Skeletal muscle tissue (tissue), 4 donors: ENCODE measurements around the gene MTFR1L. TPM values are rescaled to one million over a fixed set of nuclear protein-coding genes. Genes with fewer than 3 reads are reported as not detected.

Experiments used
- H3K27ac ChIP-seq: one replicate; pipeline ENCODE4 v1.7.0; 2013; ENCODE audit warnings: mild to moderate bottlenecking, low read depth, low read length, inconsistent platforms
- H3K27me3 ChIP-seq, 3 donors: one replicate each; pipeline ENCODE4 v1.7.0; 2013; ENCODE audit warnings: low read length in 3 of 3; ENCODE audit not compliant: control insufficient read depth in 3 of 3, insufficient read depth in 3 of 3
- H3K36me3 ChIP-seq, 3 donors: one replicate each; pipeline ENCODE4 v1.7.0; 2013; ENCODE audit warnings: low read length in 3 of 3; ENCODE audit not compliant: control insufficient read depth in 3 of 3, insufficient read depth in 3 of 3
- H3K4me1 ChIP-seq, 3 donors: one replicate each; pipeline ENCODE4 v1.7.0; 2013; ENCODE audit warnings: low read length in 3 of 3, mild to moderate bottlenecking in 3 of 3; ENCODE audit not compliant: control insufficient read depth in 3 of 3, insufficient read depth in 3 of 3
- H3K4me3 ChIP-seq, 3 donors: one replicate each; pipeline ENCODE4 v1.7.0; 2013; ENCODE audit warnings: low read length in 3 of 3
- H3K9ac ChIP-seq, 3 donors: one replicate each; pipeline ENCODE4 v1.7.0; 2013; ENCODE audit warnings: low read length in 3 of 3, mild to moderate bottlenecking in 3 of 3, moderate library complexity in 2 of 3, low read depth in 1 of 3
- H3K9me3 ChIP-seq, 3 donors: one replicate each; pipeline ENCODE4 v1.7.0; 2013; ENCODE audit warnings: low read length in 3 of 3; ENCODE audit not compliant: control insufficient read depth in 3 of 3
- total RNA-seq: library from RNA; depleted of rRNA; stranded (reverse); fragments of >200 nt; gene quantifications from one replicate; pipeline ENCODE4 v1.2.3, GENCODE V29; 2014
- donor health status: Osteomylitis.

MTFR1L gene
- total RNA-seq, 1 donor from 2014 or later, result 35.0 TPM

DNA sequence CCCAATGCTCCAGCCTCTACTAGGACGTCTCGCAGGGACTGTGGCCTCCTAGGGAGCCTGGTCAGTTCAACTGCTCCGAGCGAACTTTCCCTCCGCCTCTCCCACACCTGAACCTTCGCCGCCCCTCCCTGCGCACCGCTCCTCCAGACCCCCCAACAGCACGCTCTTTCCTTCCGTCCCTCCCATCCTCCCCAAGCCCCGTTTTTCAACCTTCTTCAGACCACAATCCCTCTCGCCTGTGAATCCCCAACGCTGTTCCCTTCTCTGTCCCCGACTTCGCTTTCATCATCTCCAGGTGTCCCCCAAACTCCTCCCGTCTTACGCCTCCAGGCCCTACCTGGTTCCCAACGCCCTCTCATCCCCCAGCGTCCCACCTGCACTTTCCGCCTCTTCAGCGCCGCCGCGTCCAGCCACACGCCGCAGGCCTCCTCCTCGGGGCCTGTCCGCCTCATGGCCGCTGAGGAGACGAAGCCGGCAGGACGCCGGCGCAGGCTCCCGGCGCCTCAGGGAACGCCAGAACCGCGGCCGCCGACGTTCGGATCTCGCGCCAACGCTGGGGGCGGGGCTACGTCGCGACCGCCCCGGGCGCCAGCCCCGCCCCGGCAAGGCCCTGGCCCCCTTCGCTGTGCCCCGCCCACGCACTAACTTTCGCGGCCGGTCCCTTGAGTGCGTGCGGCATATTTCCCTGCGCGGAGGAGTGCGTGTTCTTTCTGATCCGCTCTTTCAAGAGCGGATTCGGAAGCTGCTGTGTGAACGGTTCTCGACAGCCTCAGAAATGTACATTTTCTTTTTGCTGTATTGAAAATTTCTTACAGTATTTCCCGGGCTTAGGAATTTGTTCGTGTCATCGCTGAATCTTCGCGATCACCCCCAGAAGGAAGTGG is 39.4 kb downstream of the MTFR1L start, which contains the start of gene AUNIP:
Gene AUNIP, minus strand, starts transcription at position 552 of the 884 bp plus-strand sequence. Its CDS starts 100 bp downstream, at position 452.
- Histone ChIP-seq H3K36me3 (peaks cover 0 to 4% (median 3%) of the 10 kb centered on the region in 3 donors), H3K27ac (peak within 1 kb of the TSS; percentile 64), H3K27me3 (no peaks in the 10 kb centered on the region), H3K4me3 (peak within 1 kb of the TSS; percentile 81 to 83 (median 82)), H3K9me3 (no peaks in the 10 kb centered on the region), H3K4me1 (peaks cover 16 to 22% (median 16%) of the 10 kb centered on the region in 3 donors), H3K9ac (peak within 1 kb of the TSS; percentile 74 to 83 (median 74))

DNA sequence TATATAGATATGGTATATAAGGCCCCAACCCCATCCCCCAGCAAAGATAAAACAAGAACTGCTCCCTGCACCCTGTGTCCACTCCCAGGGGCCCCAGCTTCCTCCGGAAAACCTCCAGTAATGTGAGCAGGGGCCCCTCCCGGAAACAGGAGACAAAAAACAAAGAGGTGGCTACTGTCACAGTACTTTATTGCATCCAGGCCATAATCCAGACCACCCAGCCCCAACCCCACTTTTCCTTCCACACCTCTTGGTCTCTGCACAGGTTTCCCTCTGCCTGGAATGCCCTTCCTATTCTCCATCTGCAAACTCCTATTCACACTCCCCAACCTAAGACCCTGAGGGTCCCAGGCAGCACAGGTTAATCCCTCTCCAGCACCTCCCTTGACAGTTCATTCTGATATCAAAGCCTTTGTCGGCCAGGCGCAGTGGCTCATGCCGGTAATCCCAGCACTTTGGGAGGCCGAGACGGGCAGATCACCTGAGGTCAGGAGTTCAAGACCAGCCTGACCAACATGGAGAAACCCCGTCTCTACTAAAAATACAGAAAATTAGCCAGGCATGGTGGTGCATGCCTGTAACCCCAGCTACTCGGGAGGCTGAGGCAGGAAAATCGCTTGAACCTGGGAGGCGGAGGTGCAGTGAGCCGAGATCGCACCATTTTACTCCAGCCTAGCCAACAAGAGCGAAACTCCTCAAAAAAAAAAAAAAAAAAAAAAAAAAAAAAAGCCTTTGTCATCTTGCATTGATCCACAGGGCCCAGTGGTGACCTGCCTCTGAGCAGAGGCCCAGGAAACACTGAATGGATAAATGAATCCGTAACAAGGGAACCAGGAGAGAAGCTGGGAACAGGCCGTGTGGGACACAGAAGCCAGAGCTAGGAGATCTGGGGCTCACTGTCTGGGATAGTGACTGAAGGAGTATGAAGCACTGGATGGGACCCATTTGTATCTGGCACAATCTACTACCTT is 41.8 kb downstream of the MTFR1L start:
- Histone ChIP-seq H3K4me1 (peaks cover 16 to 22% (median 16%) of the 10 kb centered on the region in 3 donors), H3K27ac (no peak overlapping the region), H3K9me3 (no peaks in the 10 kb centered on the region), H3K4me3 (no peak overlapping the region), H3K36me3 (peaks cover 0 to 4% (median 3%) of the 10 kb centered on the region in 3 donors), H3K9ac (peak overlapping the region in 2 of 3 donors; percentile 22 to 54), H3K27me3 (no peaks in the 10 kb centered on the region)

- H3K9ac ChIP-seq, result no peak overlapping the region
- H3K9me3 ChIP-seq, result no peaks in the 10 kb centered on the region
- no peak overlapping the region for H3K4me3 ChIP-seq
- peaks cover 16 to 22% (median 16%) of the 10 kb centered on the region in 3 donors for H3K4me1 ChIP-seq
- no peaks in the 10 kb centered on the region for H3K27me3 ChIP-seq
- H3K27ac ChIP-seq, result no peak overlapping the region
- H3K36me3 ChIP-seq, result peaks cover 0 to 4% (median 3%) of the 10 kb centered on the region in 3 donors
Observed at GRCh38 chr1:25862785-25863485, 43.2 kb downstream of the MTFR1L start.

DNA sequence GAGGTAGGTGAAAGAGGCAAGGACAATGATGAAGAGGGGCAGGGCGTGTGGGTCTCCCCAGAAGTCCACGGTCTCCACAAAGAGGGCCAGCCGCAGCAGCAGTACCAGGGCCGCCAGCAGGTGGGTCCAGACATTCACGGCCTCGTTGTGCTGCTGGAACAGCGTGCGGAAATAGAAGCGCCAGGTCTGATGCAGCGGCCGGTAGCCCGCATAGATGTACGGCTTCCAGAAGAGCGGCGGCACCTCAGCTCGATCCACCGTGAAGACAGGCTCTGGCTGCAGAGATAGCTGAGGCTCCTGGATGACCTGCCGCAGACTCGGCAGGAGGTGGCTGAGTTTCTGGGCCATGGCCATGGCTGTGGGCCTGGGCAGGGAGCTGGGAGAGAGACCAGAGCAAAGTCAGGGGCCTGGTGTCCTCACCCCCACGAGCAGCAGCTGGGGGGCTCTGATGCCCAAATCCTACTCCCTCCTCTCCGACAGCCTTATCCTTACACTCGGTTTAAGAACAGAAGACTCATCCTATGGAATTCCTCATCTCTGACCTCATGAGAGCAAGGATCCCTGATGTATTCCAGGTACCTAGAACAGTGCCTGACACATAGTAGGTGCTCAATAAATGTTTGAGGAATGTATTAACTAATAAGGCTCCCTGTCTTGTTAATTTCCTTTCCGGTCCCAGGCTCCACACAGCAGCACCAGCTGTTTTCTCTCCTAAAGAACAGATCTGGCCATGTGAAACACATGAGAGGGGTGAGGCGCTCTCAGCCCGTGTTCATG is 43.9 kb downstream of the MTFR1L start:
- H3K27ac ChIP-seq, result no peak overlapping the region
- peaks cover 0 to 4% (median 3%) of the 10 kb centered on the region in 3 donors for H3K36me3 ChIP-seq
- peaks cover 12 to 20% (median 13%) of the 10 kb centered on the region in 3 donors for H3K4me1 ChIP-seq
- H3K27me3 ChIP-seq, result no peaks in the 10 kb centered on the region
- H3K9me3 ChIP-seq, result no peaks in the 10 kb centered on the region
- no peak overlapping the region for H3K4me3 ChIP-seq
- H3K9ac ChIP-seq, result no peak overlapping the region

- H3K9me3 ChIP-seq, result no peaks in the 10 kb centered on the region
- H3K4me3 ChIP-seq, result no peak overlapping the region
- no peak overlapping the region for H3K27ac ChIP-seq
- no peak overlapping the region for H3K9ac ChIP-seq
- peaks cover 6 to 14% (median 8%) of the 10 kb centered on the region in 3 donors for H3K4me1 ChIP-seq
- H3K36me3 ChIP-seq, result peaks cover 0 to 4% (median 3%) of the 10 kb centered on the region in 3 donors
- no peaks in the 10 kb centered on the region for H3K27me3 ChIP-seq
Observed at GRCh38 chr1:25864434-25864833, 44.7 kb downstream of the MTFR1L start.

- H3K4me3 ChIP-seq, result no peak overlapping the region
- H3K27me3 ChIP-seq, result no peaks in the 10 kb centered on the region
- no peak overlapping the region for H3K9ac ChIP-seq
- H3K9me3 ChIP-seq, result no peaks in the 10 kb centered on the region
- H3K36me3 ChIP-seq, result peaks cover 0 to 4% (median 3%) of the 10 kb centered on the region in 3 donors
- no peak overlapping the region for H3K27ac ChIP-seq
- H3K4me1 ChIP-seq, result peaks cover 6 to 10% (median 8%) of the 10 kb centered on the region in 3 donors
Observed at GRCh38 chr1:25866288-25866687, 46.5 kb downstream of the MTFR1L start.

DNA sequence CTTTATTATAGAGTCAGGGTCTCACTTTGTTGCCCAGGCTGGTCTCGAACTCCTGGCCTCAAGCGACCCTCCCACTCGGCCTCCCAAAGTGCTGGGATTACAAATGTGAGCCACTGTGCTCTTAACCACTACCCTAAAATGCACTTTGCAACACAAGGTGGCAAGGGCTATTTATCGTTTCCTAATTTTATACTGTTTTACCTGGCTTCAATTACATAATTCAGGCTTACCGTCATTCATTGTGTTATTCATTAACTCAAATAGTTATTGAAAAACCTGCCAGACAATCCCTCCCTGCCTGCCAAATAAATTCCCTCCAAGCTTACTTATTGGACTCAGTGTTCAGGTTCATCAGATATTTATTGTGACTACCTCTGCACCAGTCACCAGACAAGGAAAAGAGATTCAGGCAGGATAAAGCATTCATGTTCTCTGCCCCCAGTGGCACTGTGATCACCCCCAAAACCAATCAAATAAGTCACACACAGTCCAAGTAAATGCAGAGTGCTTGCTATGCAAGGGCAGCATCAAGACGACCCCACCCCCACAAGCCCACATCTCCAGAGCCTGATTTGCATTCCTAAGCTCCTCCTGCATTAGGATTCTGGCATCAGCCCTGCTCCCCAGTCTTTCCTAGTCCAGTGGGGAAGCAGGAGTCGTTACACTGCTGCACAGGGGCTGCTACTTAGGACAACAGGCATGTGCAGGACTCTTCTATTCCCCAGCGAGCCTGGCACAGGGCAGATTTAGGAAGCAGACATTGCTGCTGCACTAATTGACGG is 47.6 kb downstream of the MTFR1L start:
- no peaks in the 10 kb centered on the region for H3K9me3 ChIP-seq
- H3K4me1 ChIP-seq, result peaks cover 6 to 11% (median 9%) of the 10 kb centered on the region in 3 donors
- no peak overlapping the region for H3K27ac ChIP-seq
- H3K27me3 ChIP-seq, result no peaks in the 10 kb centered on the region
- peaks cover 0 to 4% (median 3%) of the 10 kb centered on the region in 3 donors for H3K36me3 ChIP-seq
- no peak overlapping the region for H3K9ac ChIP-seq
- no peak overlapping the region for H3K4me3 ChIP-seq

DNA sequence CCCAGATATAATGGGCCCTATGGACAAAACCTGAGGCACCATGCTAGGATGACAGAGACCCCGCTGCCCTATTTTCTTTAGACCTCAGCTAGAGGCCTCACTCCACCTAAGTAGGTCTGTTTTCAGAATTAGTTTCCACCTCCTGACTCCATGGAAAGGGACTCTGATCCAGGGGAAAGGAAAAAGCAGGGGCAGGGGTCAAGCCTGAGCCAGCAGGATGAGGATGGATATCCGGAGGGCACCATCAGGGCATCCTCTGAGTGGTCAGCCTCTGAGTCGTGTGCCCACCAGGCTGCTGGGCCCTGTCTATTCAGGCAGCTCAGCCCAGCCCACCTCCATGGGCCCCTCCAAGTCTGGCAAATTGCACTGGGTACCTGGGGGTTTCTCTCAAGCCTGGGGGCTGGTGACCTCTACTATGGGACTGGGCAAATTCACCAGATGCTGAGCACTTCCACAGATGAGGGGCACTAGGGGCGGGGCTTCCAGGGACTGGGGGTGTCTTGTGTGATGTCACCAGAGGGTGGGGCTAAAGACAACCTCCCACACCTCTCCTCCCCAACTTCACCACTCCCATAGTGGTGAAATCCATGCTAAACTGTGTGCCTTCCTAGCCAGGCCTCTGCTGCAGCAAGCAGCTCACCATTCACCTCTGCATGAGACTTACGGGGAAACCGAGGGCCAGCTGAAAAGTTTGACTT is 50.3 kb downstream of the MTFR1L start:
- peaks cover 10 to 20% (median 19%) of the 10 kb centered on the region in 3 donors for H3K4me1 ChIP-seq
- H3K36me3 ChIP-seq, result no peaks in the 10 kb centered on the region
- H3K9me3 ChIP-seq, result no peaks in the 10 kb centered on the region
- no peak overlapping the region for H3K4me3 ChIP-seq
- H3K27ac ChIP-seq, result no peak overlapping the region
- no peaks in the 10 kb centered on the region for H3K27me3 ChIP-seq
- no peak overlapping the region for H3K9ac ChIP-seq
